ENCODE results near the gene TMEM33.

The TMEM33 gene

DNA sequence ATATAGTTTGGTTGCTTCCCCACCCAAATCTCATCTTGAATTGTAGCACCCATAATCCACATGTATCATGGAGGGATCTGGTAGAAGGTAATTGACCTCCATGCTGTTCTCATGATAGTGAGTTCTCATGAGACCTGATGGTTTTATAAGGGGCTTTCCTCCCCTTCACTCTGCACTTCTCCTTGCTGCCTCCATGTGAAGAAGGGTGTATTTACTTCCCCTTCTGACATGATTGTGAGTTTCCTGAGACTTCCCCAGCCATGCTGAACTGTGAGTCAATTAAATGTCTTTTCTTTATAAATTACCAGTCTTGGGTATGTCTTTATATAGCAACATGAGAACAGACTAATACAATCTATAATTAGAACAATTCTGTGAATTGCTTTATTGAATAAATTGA lies 34.4 kb downstream of the TMEM33 start:
- TF ChIP-seq, protein P1, sequence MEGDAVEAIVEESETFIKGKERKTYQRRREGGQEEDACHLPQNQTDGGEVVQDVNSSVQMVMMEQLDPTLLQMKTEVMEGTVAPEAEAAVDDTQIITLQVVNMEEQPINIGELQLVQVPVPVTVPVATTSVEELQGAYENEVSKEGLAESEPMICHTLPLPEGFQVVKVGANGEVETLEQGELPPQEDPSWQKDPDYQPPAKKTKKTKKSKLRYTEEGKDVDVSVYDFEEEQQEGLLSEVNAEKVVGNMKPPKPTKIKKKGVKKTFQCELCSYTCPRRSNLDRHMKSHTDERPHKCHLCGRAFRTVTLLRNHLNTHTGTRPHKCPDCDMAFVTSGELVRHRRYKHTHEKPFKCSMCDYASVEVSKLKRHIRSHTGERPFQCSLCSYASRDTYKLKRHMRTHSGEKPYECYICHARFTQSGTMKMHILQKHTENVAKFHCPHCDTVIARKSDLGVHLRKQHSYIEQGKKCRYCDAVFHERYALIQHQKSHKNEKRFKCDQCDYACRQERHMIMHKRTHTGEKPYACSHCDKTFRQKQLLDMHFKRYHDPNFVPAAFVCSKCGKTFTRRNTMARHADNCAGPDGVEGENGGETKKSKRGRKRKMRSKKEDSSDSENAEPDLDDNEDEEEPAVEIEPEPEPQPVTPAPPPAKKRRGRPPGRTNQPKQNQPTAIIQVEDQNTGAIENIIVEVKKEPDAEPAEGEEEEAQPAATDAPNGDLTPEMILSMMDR (IDR thresholded peaks at IDR 0.05; ENCODE audit: insufficient read depth, low read length, missing control alignments), result no peak
- ChIA-PET POLR2A (no interaction called here), CTCF (no interaction called here)
- no peak overlapping the region for H3K4me3 ChIP-seq (ENCODE audit: low read depth, low read length)
- no peak for DNase-seq (ENCODE audit: low read depth, low spot score)

DNA sequence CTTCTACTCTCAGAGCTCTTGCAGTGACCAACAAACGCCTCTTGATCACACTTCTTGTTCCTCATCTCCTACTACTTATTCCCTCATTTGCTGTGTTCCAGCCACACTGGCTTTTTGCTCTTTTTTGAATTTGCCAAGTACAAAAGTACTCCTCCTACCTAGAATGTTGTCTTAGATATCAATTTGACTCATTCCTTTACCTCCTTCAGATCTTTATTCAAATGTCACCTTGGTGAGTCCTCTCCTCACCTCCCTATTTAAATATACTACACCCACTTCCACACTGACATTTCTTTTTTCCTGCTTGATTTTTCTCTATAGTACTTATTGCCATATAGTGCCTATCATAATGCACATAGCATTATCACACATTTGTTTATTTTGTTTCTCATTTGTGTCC lies 40.1 kb downstream of the TMEM33 start:
- CTCF ChIA-PET, result no interaction called here
- TF ChIP-seq, protein P1 (IDR thresholded peaks at IDR 0.05; ENCODE audit: insufficient read depth, low read length, missing control alignments), result no peak
- no peak overlapping the region for H3K4me3 ChIP-seq (ENCODE audit: low read depth, low read length)
- POLR2A ChIA-PET, result no interaction called here
- DNase-seq (ENCODE audit: low read depth, low spot score), result no peak

DNA sequence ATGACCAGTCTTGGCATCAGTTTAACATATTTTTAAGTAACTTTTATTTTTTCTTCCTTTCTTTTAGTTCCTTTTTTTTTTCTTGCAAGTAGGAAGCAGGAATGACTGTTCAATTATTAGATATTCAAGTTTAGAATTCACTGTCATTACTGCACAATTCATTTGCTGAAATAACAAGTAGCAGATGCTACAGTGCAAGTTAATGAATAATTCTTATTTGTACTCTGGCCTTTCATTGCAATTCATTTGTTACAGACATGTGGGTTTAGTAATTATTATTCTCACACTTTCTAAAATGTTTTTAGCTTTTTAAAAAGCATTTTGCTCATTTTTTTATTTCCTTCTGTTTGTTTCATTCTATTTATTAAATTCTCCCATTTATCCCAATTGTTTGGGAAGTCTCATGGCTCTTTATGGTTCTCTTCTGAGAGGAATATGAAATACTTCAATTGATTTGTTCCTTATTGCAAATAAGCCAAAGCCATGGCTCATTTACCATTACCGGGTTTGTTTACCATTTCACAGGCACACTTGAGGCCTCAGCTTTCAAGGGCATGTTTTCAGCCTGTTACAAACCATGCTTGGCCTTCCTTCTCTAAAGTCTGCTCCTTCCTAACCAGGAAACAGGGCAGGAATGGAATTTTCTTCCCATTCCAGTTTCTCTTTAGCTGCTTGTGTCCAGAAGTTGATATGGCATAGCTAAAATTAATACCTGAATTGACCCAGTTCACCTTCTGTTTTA lies 41.7 kb downstream of the TMEM33 start:
- POLR2A ChIA-PET, result no interaction called here
- CTCF ChIA-PET, result no interaction called here
- DNase-seq (ENCODE audit: low read depth, low spot score), result no peak
- TF ChIP-seq, protein P1 (IDR thresholded peaks at IDR 0.05; ENCODE audit: insufficient read depth, low read length, missing control alignments), result no peak
- no peak overlapping the region for H3K4me3 ChIP-seq (ENCODE audit: low read depth, low read length)

DNA sequence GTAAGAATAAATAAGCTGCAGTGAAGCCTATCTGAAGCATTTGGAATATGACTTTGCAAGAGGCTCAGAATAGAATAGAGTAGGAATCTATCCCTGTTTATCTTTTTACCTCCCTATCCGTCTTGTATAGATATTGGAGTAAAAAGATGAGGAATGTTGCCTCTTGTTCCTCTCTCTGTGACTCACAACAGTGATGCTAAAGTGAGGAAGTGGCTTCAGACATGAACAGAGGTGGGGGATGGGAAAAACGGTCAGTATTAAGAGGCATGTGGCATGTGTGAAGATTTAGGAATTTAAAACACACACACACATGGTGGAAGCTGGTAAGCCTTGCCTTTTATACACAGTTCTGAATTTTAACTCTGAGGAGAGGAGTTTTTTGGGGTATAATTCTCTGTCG lies 42.5 kb downstream of the TMEM33 start:
- no peak overlapping the region for H3K4me3 ChIP-seq (ENCODE audit: low read depth, low read length)
- POLR2A ChIA-PET, result no interaction called here
- DNase-seq (ENCODE audit: low read depth, low spot score), result no peak
- TF ChIP-seq, protein P1 (IDR thresholded peaks at IDR 0.05; ENCODE audit: insufficient read depth, low read length, missing control alignments), result no peak
- CTCF ChIA-PET, result no interaction called here

DNA sequence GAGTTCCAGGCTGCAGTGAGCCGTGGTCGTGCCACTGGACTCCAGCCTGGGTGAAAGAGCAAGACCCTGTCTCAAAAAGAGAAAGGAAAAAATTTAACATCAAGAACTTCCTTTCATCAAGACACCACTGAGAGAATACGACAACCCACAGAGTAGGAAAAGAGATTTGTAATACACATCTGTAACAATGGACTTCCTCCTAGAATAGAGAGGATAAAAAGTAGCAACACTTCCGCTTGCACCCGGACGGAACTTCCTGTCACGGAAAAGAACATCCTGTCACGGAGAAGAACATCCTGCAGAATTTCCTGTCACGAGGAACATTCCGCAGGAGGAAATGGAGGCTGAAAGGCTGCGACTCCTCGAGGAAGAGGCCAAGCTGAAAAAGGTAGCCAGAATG lies 46.2 kb downstream of the TMEM33 start, which contains the start of gene DCAF4L1:
TSS of gene DCAF4L1 (plus strand) at position 301 of the 400 bp plus-strand sequence. CDS start at position 338, 37 bp downstream.
- ChIA-PET CTCF (no interaction called here), POLR2A (no interaction called here)
- no peak for DNase-seq (ENCODE audit: low read depth, low spot score)
- no peak within 1 kb of the TSS for H3K4me3 ChIP-seq (ENCODE audit: low read depth, low read length)
- TF ChIP-seq, protein P1 (IDR thresholded peaks at IDR 0.05; ENCODE audit: insufficient read depth, low read length, missing control alignments), result no peak

DNA sequence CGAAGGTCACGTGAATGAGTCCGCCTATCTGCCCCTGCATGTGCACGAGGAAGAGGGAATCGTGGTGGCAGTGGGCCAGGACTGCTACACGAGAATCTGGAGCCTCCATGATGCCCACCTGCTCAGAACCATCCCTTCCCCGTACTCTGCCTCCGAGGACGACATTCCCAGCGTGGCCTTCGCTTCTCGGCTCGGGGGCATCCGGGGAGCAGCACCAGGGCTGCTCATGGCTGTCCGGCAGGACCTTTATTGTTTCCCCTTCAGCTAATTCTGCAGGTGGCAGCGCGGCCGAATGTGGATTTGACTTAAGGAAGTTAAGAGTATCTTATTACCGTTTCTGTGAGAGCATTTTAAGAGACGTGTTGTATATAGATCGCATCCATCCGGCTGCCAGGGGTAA lies 47.5 kb downstream of the TMEM33 start:
- CTCF ChIA-PET, result no interaction called here

More for the DNA sequence above, 47.5 kb downstream of the TMEM33 start:
- no peak overlapping the region for H3K4me3 ChIP-seq (ENCODE audit: low read depth, low read length)
- TF ChIP-seq, protein P1 (IDR thresholded peaks at IDR 0.05; ENCODE audit: insufficient read depth, low read length, missing control alignments), result no peak
- POLR2A ChIA-PET, result no interaction called here
- no peak for DNase-seq (ENCODE audit: low read depth, low spot score)

All from AG04449 (cell line).